Astrocyte (in vitro differentiated cells and primary cell): Measurements from ENCODE around the gene MKNK2.

Experiments used
- CTCF ChIP-seq: IDR thresholded peaks from 2 replicates; pipeline ENCODE4 v1.5.1; 2011; ENCODE audit warnings: low read depth, mild to moderate bottlenecking, inconsistent platforms, low read length, moderate library complexity; ENCODE audit not compliant: insufficient read depth
- EZH2 ChIP-seq: IDR thresholded peaks from 2 replicates; pipeline ENCODE4 v1.6.1; 2012; ENCODE audit warnings: mild to moderate bottlenecking, low read length, inconsistent platforms; ENCODE audit not compliant: insufficient read depth

- TF ChIP-seq CTCF (no peak), EZH2 (no peak)
Observed at GRCh38 chr19:2049741-2050348, 1.2 kb downstream of the MKNK2 start.
